Osteoblast (primary cell): ENCODE measurements around the gene PARP3. TPM values are rescaled to one million over a fixed set of nuclear protein-coding genes. Genes with fewer than 3 reads are reported as not detected.
A peak's percentile ranks its signal among the peaks of the same experiment; 100 is the strongest.

ENCODE experiments used
- DNase-seq: peaks from one replicate; pipeline ENCODE4 v3.0.0; 2011; ENCODE audit warnings: low spot score, mixed read lengths; ENCODE audit not compliant: insufficient read length; ENCODE audit errors: missing footprints
- H2AFZ ChIP-seq: 2 replicates; pipeline ENCODE4 v1.6.0; 2011; ENCODE audit warnings: mild to moderate bottlenecking, low read length
- H3K27ac ChIP-seq: 2 replicates; pipeline ENCODE4 v1.5.1; 2011; ENCODE audit warnings: mild to moderate bottlenecking, low read depth, low read length, moderate library complexity
- H3K27me3 ChIP-seq: 2 replicates; pipeline ENCODE4 v1.6.0; 2012; ENCODE audit warnings: mild to moderate bottlenecking, control low read depth, inconsistent platforms, low read length, moderate library complexity; ENCODE audit not compliant: insufficient read depth
- H3K36me3 ChIP-seq: 2 replicates; pipeline ENCODE4 v1.5.1; 2011; ENCODE audit warnings: mild to moderate bottlenecking, low read length, control low read depth, moderate library complexity; ENCODE audit not compliant: insufficient read depth
- H3K4me1 ChIP-seq: 2 replicates; pipeline ENCODE4 v1.5.1; 2011; ENCODE audit warnings: mild to moderate bottlenecking, low read length, control low read depth, moderate library complexity; ENCODE audit not compliant: insufficient read depth
- H3K4me2 ChIP-seq: 2 replicates; pipeline ENCODE4 v1.6.0; 2011; ENCODE audit warnings: mild to moderate bottlenecking, low read length; ENCODE audit not compliant: insufficient read depth
- H3K4me3 ChIP-seq: fragments of 200-600 bp; sonication (generic); 3 replicates; pipeline ENCODE4 v1.5.1; 2012; ENCODE audit warnings: mild to moderate bottlenecking, low read length, inconsistent platforms; ENCODE audit not compliant: insufficient read depth
- H3K79me2 ChIP-seq: 2 replicates; pipeline ENCODE4 v1.6.0; 2012; ENCODE audit warnings: mild to moderate bottlenecking, low read length, control low read depth, inconsistent platforms; ENCODE audit not compliant: insufficient read depth
- H3K9me3 ChIP-seq: 2 replicates; pipeline ENCODE4 v1.5.1; 2011; ENCODE audit warnings: low read depth, low read length, control low read depth
- H4K20me1 ChIP-seq: 2 replicates; pipeline ENCODE4 v1.6.0; 2012; ENCODE audit warnings: mild to moderate bottlenecking, low read length, control low read depth; ENCODE audit not compliant: insufficient read depth
- CTCF ChIP-seq: IDR thresholded peaks from 2 replicates; pipeline ENCODE4 v1.5.1; 2011; ENCODE audit warnings: mild to moderate bottlenecking, low read depth, low read length, moderate library complexity; ENCODE audit errors: extremely low read depth
- total RNA-seq: library from RNA; depleted of rRNA; stranded (reverse); fragments of >200 nt; gene quantifications from 2 replicates; pipeline ENCODE4 v1.2.3, GENCODE V29; 2012

PARP3 gene
- total RNA-seq, 1 donor = 46.0 TPM

- Histone ChIP-seq H3K79me2 (peaks cover 19% of the 10 kb centered on the region), H3K27me3 (no peaks in the 10 kb centered on the region), H3K4me2 (no peak overlapping the region), H3K27ac (no peak overlapping the region), H2AFZ (no peak overlapping the region), H3K9me3 (no peaks in the 10 kb centered on the region), H3K36me3 (no peaks in the 10 kb centered on the region), H3K4me1 (peaks cover 31% of the 10 kb centered on the region), H4K20me1 (peaks cover 9% of the 10 kb centered on the region), H3K4me3 (no peak overlapping the region)
- TF ChIP-seq CTCF = no peak
- no peak for DNase-seq
Observed at GRCh38 chr3:51977446-51978142, 35.4 kb downstream of the PARP3 start.

GRCh38 chr3:51978143-51978502 is 36.0 kb downstream of the PARP3 start:
- Histone ChIP-seq H3K9me3 (no peaks in the 10 kb centered on the region), H3K36me3 (no peaks in the 10 kb centered on the region), H3K4me3 (no peak overlapping the region), H3K27ac (no peak overlapping the region), H2AFZ (no peak overlapping the region), H3K27me3 (no peaks in the 10 kb centered on the region), H3K79me2 (peaks cover 21% of the 10 kb centered on the region), H3K4me1 (peaks cover 34% of the 10 kb centered on the region), H4K20me1 (peaks cover 9% of the 10 kb centered on the region), H3K4me2 (no peak overlapping the region)
- no peak for DNase-seq
- no peak for TF ChIP-seq CTCF

GRCh38 chr3:51980253-51980652 is 38.1 kb downstream of the PARP3 start:
- no peak for DNase-seq
- Histone ChIP-seq H3K27ac (no peak overlapping the region), H3K4me3 (no peak overlapping the region), H3K36me3 (no peaks in the 10 kb centered on the region), H3K79me2 (peaks cover 24% of the 10 kb centered on the region), H3K9me3 (no peaks in the 10 kb centered on the region), H2AFZ (no peak overlapping the region), H3K4me2 (no peak overlapping the region), H4K20me1 (peaks cover 9% of the 10 kb centered on the region), H3K4me1 (peaks cover 28% of the 10 kb centered on the region), H3K27me3 (no peaks in the 10 kb centered on the region)
- no peak for TF ChIP-seq CTCF

- TF ChIP-seq CTCF = peak; percentile 57
- H3K36me3 ChIP-seq = no peaks in the 10 kb centered on the region
- H3K27me3 ChIP-seq = no peaks in the 10 kb centered on the region
- H3K27ac ChIP-seq = peak overlapping the region; percentile 85
- H3K4me3 ChIP-seq = peak overlapping the region; percentile 74
- peak overlapping the region; percentile 99 for H3K4me2 ChIP-seq
- H4K20me1 ChIP-seq = peaks cover 6% of the 10 kb centered on the region
- H2AFZ ChIP-seq = peak overlapping the region; percentile 95
- H3K79me2 ChIP-seq = peaks cover 24% of the 10 kb centered on the region
- no peaks in the 10 kb centered on the region for H3K9me3 ChIP-seq
- peak; percentile 93 for DNase-seq
- peaks cover 22% of the 10 kb centered on the region for H3K4me1 ChIP-seq
Observed at GRCh38 chr3:51982352-51982837, 40.2 kb downstream of the PARP3 start.
